Fibroblast of lung (primary cell): ENCODE measurements around the gene PRLR. TPM values are rescaled to one million over a fixed set of nuclear protein-coding genes. Genes with fewer than 3 reads are reported as not detected.

Experiments used
- DNase-seq, 2 donors: peaks; one replicate each; pipeline versions ENCODE4 v3.0.0 to v3.0.0-alpha.2; 2010; ENCODE audit warnings: low read depth in 2 of 2
- H2AFZ ChIP-seq: 2 replicates; pipeline ENCODE4 v1.5.1; 2012; ENCODE audit warnings: low read length, control low read depth, inconsistent platforms
- H3K27ac ChIP-seq: 2 replicates; pipeline ENCODE4 v1.5.1; 2011; ENCODE audit warnings: low read length, control low read depth; ENCODE audit not compliant: insufficient read depth
- H3K27me3 ChIP-seq: 2 replicates; pipeline ENCODE4 v1.5.1; 2011; ENCODE audit warnings: mild to moderate bottlenecking, low read length; ENCODE audit not compliant: control insufficient read depth, insufficient read depth
- H3K36me3 ChIP-seq: 2 replicates; pipeline ENCODE4 v1.5.1; 2011; ENCODE audit warnings: low read length; ENCODE audit not compliant: control insufficient read depth, insufficient read depth
- H3K4me1 ChIP-seq: 2 replicates; pipeline ENCODE4 v1.5.1; 2011; ENCODE audit warnings: low read length; ENCODE audit not compliant: control insufficient read depth, insufficient read depth; ENCODE audit errors: extremely low read depth
- H3K4me2 ChIP-seq: 2 replicates; pipeline ENCODE4 v1.5.1; 2011; ENCODE audit warnings: low read length, control low read depth; ENCODE audit not compliant: insufficient read depth; ENCODE audit errors: extremely low read depth
- H3K4me3 ChIP-seq, 4 experiments: fragments of 200-600 bp in 1 of 4; sonication (generic) in 1 of 4; replicated peaks in 1 of 4; 2 replicates each; pipeline ENCODE4 v1.5.1; 2011 to 2016; ENCODE audit warnings: low read length in 4 of 4, low read depth in 3 of 4, mild to moderate bottlenecking in 3 of 4, control low read depth in 2 of 4, inconsistent platforms in 1 of 4, mixed read lengths in 1 of 4; ENCODE audit not compliant: insufficient read depth in 1 of 4; ENCODE audit errors: control extremely low read depth in 1 of 4
- H3K79me2 ChIP-seq: 2 replicates; pipeline ENCODE4 v1.5.1; 2012; ENCODE audit warnings: mild to moderate bottlenecking, low read length, inconsistent platforms; ENCODE audit not compliant: control insufficient read depth, insufficient read depth
- H3K9ac ChIP-seq: 2 replicates; pipeline ENCODE4 v1.5.1; 2011; ENCODE audit warnings: mild to moderate bottlenecking, low read length, control low read depth; ENCODE audit not compliant: insufficient read depth
- H3K9me3 ChIP-seq: 2 replicates; pipeline ENCODE4 v1.5.1; 2012; ENCODE audit warnings: low read depth, low read length; ENCODE audit not compliant: control insufficient read depth, insufficient read depth
- H4K20me1 ChIP-seq: 2 replicates; pipeline ENCODE4 v1.5.1; 2011; ENCODE audit warnings: low read length; ENCODE audit not compliant: control insufficient read depth, insufficient read depth; ENCODE audit errors: extremely low read depth
- CTCF ChIP-seq, 2 donors: IDR thresholded peaks in 1 of 2; conservative IDR thresholded peaks in 1 of 2; 1 replicate in 1 of 2; 2 replicates in 1 of 2; pipeline ENCODE4 v1.5.1; 2011 to 2012; ENCODE audit warnings: low read length in 2 of 2, control low read depth in 1 of 2, inconsistent platforms in 1 of 2, low read depth in 1 of 2, mild to moderate bottlenecking in 1 of 2
- EZH2 ChIP-seq: IDR thresholded peaks from 2 replicates; pipeline ENCODE4 v1.5.1; 2012; ENCODE audit warnings: low read length, control low read depth, mild to moderate bottlenecking; ENCODE audit errors: missing control alignments
- polyA plus RNA-seq, 2 donors: library from polyadenylated mRNA; depleted of rRNA in 1 of 2; stranded (reverse) in 1 of 2; unstranded in 1 of 2; fragments of >200 nt; gene quantifications; 2 replicates each; pipeline ENCODE4 v1.2.1, GENCODE V29; 2011 to 2012; ENCODE audit warnings: missing spikeins in 1 of 2
- total RNA-seq: library from RNA; depleted of rRNA; stranded (reverse); fragments of >200 nt; gene quantifications from 2 replicates; pipeline ENCODE4 v1.2.1, GENCODE V29; 2014

Gene PRLR
- total and polyA plus RNA-seq, 2 donors (not counting 1 experiment from before 2014, with no cell fraction given) = 0.33 to 0.41 TPM

GRCh38 chr5:35149041-35149440 lies 81.2 kb downstream of the PRLR start:
- H4K20me1 ChIP-seq = no peaks in the 10 kb centered on the region
- no peaks in the 10 kb centered on the region for H3K27me3 ChIP-seq
- no peaks in the 10 kb centered on the region for H3K4me1 ChIP-seq
- no peak overlapping the region for H2AFZ ChIP-seq
- H3K4me3 ChIP-seq = no peak overlapping the region
- no peaks in the 10 kb centered on the region for H3K9me3 ChIP-seq
- TF ChIP-seq EZH2 = no peak
- no peak for TF ChIP-seq CTCF (conservative IDR thresholded peaks at IDR 0.05 in 1 of 2, IDR thresholded peaks at IDR 0.05 in 1 of 2; ENCODE audit: low read depth in 1 of 2, low read length in 2 of 2)
- H3K79me2 ChIP-seq = no peaks in the 10 kb centered on the region
- H3K4me2 ChIP-seq = no peak overlapping the region
- H3K36me3 ChIP-seq = no peaks in the 10 kb centered on the region
- no peak overlapping the region for H3K27ac ChIP-seq
- H3K9ac ChIP-seq = no peak overlapping the region
- DNase-seq = no peak

DNA sequence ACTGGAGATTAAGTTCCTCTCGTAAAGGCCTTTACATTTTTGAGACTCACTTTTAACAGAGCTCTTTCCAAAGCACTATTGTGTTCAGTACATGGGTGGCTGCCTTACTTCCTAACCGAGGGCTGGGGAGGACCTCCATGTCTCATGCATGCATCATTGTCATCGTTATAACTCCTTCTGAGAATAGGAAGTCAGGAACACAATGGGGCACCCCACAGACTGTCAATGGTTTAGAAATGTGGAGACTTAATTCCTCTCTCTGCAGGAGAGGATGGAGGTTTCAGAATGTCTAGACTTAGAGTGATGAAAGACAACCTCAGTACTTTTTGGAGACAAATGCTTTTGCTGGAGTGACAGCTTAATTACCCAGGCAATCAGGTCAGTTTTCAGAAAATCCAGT lies 83.9 kb downstream of the PRLR start:
- Histone ChIP-seq H3K9ac (no peak overlapping the region), H3K4me2 (no peak overlapping the region), H3K36me3 (no peaks in the 10 kb centered on the region), H3K27ac (no peak overlapping the region), H3K4me1 (no peaks in the 10 kb centered on the region), H2AFZ (no peak overlapping the region), H3K4me3 (no peak overlapping the region), H3K79me2 (no peaks in the 10 kb centered on the region), H3K9me3 (no peaks in the 10 kb centered on the region), H4K20me1 (no peaks in the 10 kb centered on the region), H3K27me3 (no peaks in the 10 kb centered on the region)
- TF ChIP-seq EZH2 (no peak), CTCF (conservative IDR thresholded peaks at IDR 0.05 in 1 of 2, IDR thresholded peaks at IDR 0.05 in 1 of 2; ENCODE audit: low read depth in 1 of 2, low read length in 2 of 2) (no peak)
- no peak for DNase-seq

DNA sequence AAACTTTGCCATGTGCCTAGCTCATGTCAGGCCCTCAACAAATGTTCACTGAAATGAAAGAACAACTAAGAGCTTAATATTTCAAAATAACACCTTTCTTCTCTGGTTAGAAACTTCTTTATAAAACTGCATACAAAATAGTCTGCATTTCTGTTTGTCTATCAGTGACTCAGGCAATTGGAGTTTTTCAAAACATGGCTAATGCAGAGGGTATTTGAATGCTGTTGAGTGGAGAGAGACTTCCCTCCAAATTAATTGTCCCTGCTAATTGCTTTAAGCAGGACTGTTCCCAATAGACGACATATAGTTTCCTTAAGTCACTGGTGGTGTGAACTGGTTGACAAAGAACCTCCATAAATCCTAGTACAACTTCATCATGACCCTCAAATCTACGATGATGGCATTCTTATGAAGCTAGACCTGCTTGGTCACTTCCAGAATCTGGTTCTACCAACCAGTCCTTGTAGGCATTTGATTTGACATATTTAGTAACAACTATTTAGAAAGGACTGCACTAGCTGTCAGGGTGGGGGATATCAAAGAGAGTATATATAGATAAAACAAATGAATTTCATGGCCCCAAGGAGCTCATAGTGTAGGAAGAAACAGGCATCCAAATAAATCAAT lies 84.5 kb downstream of the PRLR start:
- H3K27me3 ChIP-seq = no peaks in the 10 kb centered on the region
- no peak overlapping the region for H2AFZ ChIP-seq
- no peaks in the 10 kb centered on the region for H3K36me3 ChIP-seq
- H3K9ac ChIP-seq = no peak overlapping the region
- H3K4me1 ChIP-seq = no peaks in the 10 kb centered on the region
- H3K27ac ChIP-seq = no peak overlapping the region
- no peak for DNase-seq
- no peaks in the 10 kb centered on the region for H4K20me1 ChIP-seq
- H3K9me3 ChIP-seq = no peaks in the 10 kb centered on the region
- H3K79me2 ChIP-seq = no peaks in the 10 kb centered on the region
- H3K4me3 ChIP-seq = no peak overlapping the region
- no peak for TF ChIP-seq EZH2
- no peak overlapping the region for H3K4me2 ChIP-seq
